HL-60 (cell line): ENCODE data around the gene CDA.

Experiments used
- DNase-seq, 2 experiments: peaks; one replicate each; pipeline ENCODE4 v3.0.0-alpha.2; 2010 to 2020; ENCODE audit warnings: low read depth in 1 of 2, low spot score in 1 of 2
- H3K27ac ChIP-seq: fragments of 250-450 bp; sonication (Bioruptor Pico); replicated peaks from 2 replicates; pipeline ENCODE4 v1.5.1; 2020; ENCODE audit warnings: mild to moderate bottlenecking, moderate library complexity
- H3K27me3 ChIP-seq: fragments of 250-450 bp; sonication (Bioruptor Pico); 2 replicates; pipeline ENCODE4 v1.5.1; 2021; ENCODE audit warnings: mild to moderate bottlenecking, moderate library complexity; ENCODE audit not compliant: insufficient read depth, poor library complexity, severe bottlenecking
- H3K4me3 ChIP-seq: replicated peaks from 2 replicates; pipeline ENCODE4 v1.5.1; 2011; ENCODE audit warnings: mild to moderate bottlenecking, control low read depth, low read length; ENCODE audit not compliant: insufficient read depth
- CTCF ChIP-seq: IDR thresholded peaks from one replicate; pipeline ENCODE4 v1.5.1; 2011; ENCODE audit warnings: low read length, control low read depth, inconsistent platforms; ENCODE audit not compliant: insufficient read depth
- GABPA ChIP-seq: IDR thresholded peaks from 2 replicates; pipeline ENCODE4 v1.6.1; 2012; ENCODE audit warnings: low read depth
- POLR2AphosphoS5 ChIP-seq: IDR thresholded peaks from 2 replicates; pipeline ENCODE4 v1.6.1; 2012; ENCODE audit warnings: low read depth
- REST ChIP-seq: IDR thresholded peaks from 2 replicates; pipeline ENCODE4 v1.6.1; 2012; ENCODE audit warnings: low read depth; ENCODE audit not compliant: insufficient replicate concordance
- SPI1 ChIP-seq: IDR thresholded peaks from 2 replicates; pipeline ENCODE4 v1.6.1; 2012; ENCODE audit warnings: low read depth, mild to moderate bottlenecking, borderline replicate concordance

The CDA gene

DNA sequence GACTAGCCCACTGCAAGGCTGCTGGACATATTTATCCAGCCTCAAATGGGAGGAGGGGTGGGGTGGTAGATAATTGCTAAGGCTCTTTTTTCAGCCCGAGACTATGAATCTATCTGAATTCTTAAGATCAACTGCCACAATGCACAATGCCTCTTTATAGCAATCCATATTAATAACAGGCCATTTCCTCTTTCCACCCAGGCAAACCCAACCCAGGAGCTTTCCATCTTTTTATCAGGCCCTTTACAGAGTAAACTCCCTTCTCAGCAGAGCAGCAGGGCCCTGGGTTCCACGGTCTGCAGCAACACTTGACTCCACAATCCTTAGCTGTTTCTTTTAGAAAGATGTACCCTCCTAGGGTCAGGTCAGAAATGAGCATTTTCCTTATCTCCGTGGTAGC lies 71.5 kb downstream of the CDA start:
- no peak for DNase-seq
- TF ChIP-seq SPI1 (peak; percentile 65), GABPA (no peak), POLR2AphosphoS5 (no peak), CTCF (no peak), REST (no peak)
- H3K4me3 ChIP-seq, result peak overlapping the region; percentile 82
- H3K27ac ChIP-seq, result peak overlapping the region; percentile 73
- no peaks in the 10 kb centered on the region for H3K27me3 ChIP-seq

GRCh38 chr1:20660847-20661206 lies 71.9 kb downstream of the CDA start:
- no peaks in the 10 kb centered on the region for H3K27me3 ChIP-seq
- TF ChIP-seq SPI1 (no peak), REST (no peak), POLR2AphosphoS5 (no peak), CTCF (no peak)
- peak overlapping the region; percentile 73 for H3K27ac ChIP-seq
- H3K4me3 ChIP-seq, result peak overlapping the region; percentile 82
- DNase-seq, result no peak

GRCh38 chr1:20661207-20662109 lies 72.6 kb downstream of the CDA start, which contains the start of gene DDOST:
DDOST (minus strand) TSS chr1:20661369; CDS start chr1:20661350, 19 bp downstream.
- TF ChIP-seq CTCF (no peak), REST (no peak), GABPA (peak; percentile 93), SPI1 (peak; percentile 33; the same call in 1 of the 2 replicates), POLR2AphosphoS5 (peak; percentile 33)
- DNase-seq, result peak; percentile 98 to 99
- peak within 1 kb of the TSS; percentile 73 for H3K27ac ChIP-seq
- H3K4me3 ChIP-seq, result peak within 1 kb of the TSS; percentile 82
- H3K27me3 ChIP-seq, result no peaks in the 10 kb centered on the region
